Esophagus (tissue), 2 donors: Measurements from ENCODE around the gene FAM163B. TPM values are rescaled to one million over a fixed set of nuclear protein-coding genes. Genes with fewer than 3 reads are reported as not detected.
"Not testable (repeated sequence)": the region's sequence is repeated elsewhere in the genome, so short reads cannot be mapped to it uniquely, and the experiment has no call there.

Source experiments
- H3K27ac ChIP-seq, 2 donors: one replicate each; pipeline ENCODE4 v1.5.1; 2013; ENCODE audit warnings: low read depth in 2 of 2, mild to moderate bottlenecking in 2 of 2, inconsistent platforms in 1 of 2, low read length in 1 of 2, moderate library complexity in 1 of 2
- H3K27me3 ChIP-seq, 2 donors: one replicate each; pipeline ENCODE4 v1.6.1; 2013; ENCODE audit warnings: low read length in 2 of 2, control low read depth in 1 of 2, mild to moderate bottlenecking in 1 of 2; ENCODE audit not compliant: insufficient read depth in 2 of 2, control insufficient read depth in 1 of 2
- H3K36me3 ChIP-seq, 2 donors: one replicate each; pipeline ENCODE4 v1.6.1; 2013; ENCODE audit warnings: low read length in 1 of 2; ENCODE audit not compliant: control insufficient read depth in 2 of 2, insufficient read depth in 2 of 2
- H3K4me1 ChIP-seq, 2 donors: one replicate each; pipeline ENCODE4 v1.6.1; 2013; ENCODE audit warnings: low read length in 1 of 2; ENCODE audit not compliant: control insufficient read depth in 2 of 2, insufficient read depth in 2 of 2
- H3K4me3 ChIP-seq, 2 donors: one replicate each; pipeline ENCODE4 v1.5.1; 2013; ENCODE audit warnings: low read length in 2 of 2, mild to moderate bottlenecking in 2 of 2, low read depth in 1 of 2, moderate library complexity in 1 of 2
- H3K9me3 ChIP-seq, 2 donors: one replicate each; pipeline ENCODE4 v1.6.1; 2013; ENCODE audit warnings: mild to moderate bottlenecking in 2 of 2, low read depth in 1 of 2, low read length in 1 of 2, moderate library complexity in 1 of 2; ENCODE audit not compliant: control insufficient read depth in 2 of 2, insufficient read depth in 1 of 2
- WGBS, 2 donors: extraction: QIAGEN DNeasy Blood & Tissue Kit; methylation state at CpG; one replicate each; pipeline ENCODE4 v1.1.7; 2013; 5-methylcytosine and 5-hydroxymethylcytosine counted together
- polyA plus RNA-seq, 2 donors: library from polyadenylated mRNA; stranded (reverse); fragments of 200-250 nt; gene quantifications; one replicate each; pipeline ENCODE4 v1.2.3, GENCODE V29; 2013
- donor health status: healthy with polysubstance abuse.
- donor health status: Bipolar disorder and iron deficiency.

Gene FAM163B
- polyA plus RNA-seq, 2 donors = not detected

DNA sequence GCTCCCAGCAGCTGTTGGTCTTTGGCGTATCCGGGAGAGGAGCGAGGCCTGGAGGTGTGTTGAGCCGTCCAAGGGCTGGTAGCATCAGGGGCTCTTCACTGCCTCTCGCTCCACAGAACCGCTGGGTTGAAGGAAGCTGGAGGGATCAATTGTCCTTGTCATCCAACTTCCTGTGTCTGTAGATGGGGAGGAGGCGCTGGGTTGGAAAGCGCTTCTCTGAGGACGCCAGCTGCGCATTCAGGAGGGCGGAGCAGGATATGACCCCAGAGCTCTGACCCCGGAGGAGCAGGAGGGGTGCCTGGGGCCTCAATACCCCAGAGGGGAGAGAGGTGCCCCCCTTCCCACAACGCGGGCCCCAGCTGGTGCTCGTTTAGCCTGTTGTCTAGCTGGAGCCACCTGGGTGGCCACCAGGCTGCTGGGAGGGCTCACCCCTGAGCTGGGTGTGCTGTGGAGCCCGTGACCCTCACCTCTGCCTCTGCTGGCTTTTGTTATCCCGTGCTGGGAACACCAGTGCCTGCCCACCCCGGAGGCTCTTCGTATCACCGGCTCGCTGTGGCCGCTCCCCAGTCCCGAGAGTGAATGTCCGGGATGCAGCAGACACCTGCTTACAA lies 25.0 kb upstream of the FAM163B start:
- no peak overlapping the region for H3K27ac ChIP-seq
- H3K36me3 ChIP-seq = no peaks in the 10 kb centered on the region
- 36 to 37% methylated on average over 24 of the region's 24 CpGs for WGBS, 2 donors
- H3K9me3 ChIP-seq = no peaks in the 10 kb centered on the region
- H3K4me1 ChIP-seq = peaks cover 0 to 1% of the 10 kb centered on the region in 2 donors
- no peak overlapping the region for H3K4me3 ChIP-seq
- no peaks in the 10 kb centered on the region for H3K27me3 ChIP-seq

- Histone ChIP-seq H3K9me3 (no peaks in the 10 kb centered on the region), H3K27me3 (no peaks in the 10 kb centered on the region)
- WGBS, 2 donors = 41 to 43% methylated on average over 8 of the region's 8 CpGs
Observed at GRCh38 chr9:133633681-133634080, 24.5 kb upstream of the FAM163B start.

GRCh38 chr9:133632806-133633680 lies 23.9 kb upstream of the FAM163B start:
- H3K36me3 ChIP-seq = no peaks in the 10 kb centered on the region
- no peak overlapping the region for H3K4me3 ChIP-seq
- H3K9me3 ChIP-seq = no peaks in the 10 kb centered on the region
- peaks cover 0 to 1% of the 10 kb centered on the region in 2 donors for H3K4me1 ChIP-seq
- no peak overlapping the region for H3K27ac ChIP-seq
- WGBS, 2 donors = 50 to 61% methylated on average over 26 to 27 of the region's 27 CpGs
- H3K27me3 ChIP-seq = no peaks in the 10 kb centered on the region

More at GRCh38 chr9:133633681-133634080, 24.5 kb upstream of the FAM163B start:
- Histone ChIP-seq H3K36me3 (no peaks in the 10 kb centered on the region), H3K4me1 (peaks cover 0 to 1% of the 10 kb centered on the region in 2 donors), H3K4me3 (no peak overlapping the region), H3K27ac (no peak overlapping the region)

GRCh38 chr9:133631111-133631510 lies 21.9 kb upstream of the FAM163B start:
- no peaks in the 10 kb centered on the region for H3K27me3 ChIP-seq
- H3K27ac ChIP-seq = no peak overlapping the region

GRCh38 chr9:133629221-133630110 lies 20.3 kb upstream of the FAM163B start:
- no peaks in the 10 kb centered on the region for H3K27me3 ChIP-seq
- 85 to 88% methylated on average over 21 to 23 of the region's 23 CpGs for WGBS, 2 donors

More at GRCh38 chr9:133631111-133631510, 21.9 kb upstream of the FAM163B start:
- WGBS, 2 donors = 81 to 89% methylated on average over 12 of the region's 12 CpGs
- no peaks in the 10 kb centered on the region for H3K36me3 ChIP-seq
- H3K4me1 ChIP-seq = peaks cover 0 to 1% of the 10 kb centered on the region in 2 donors
- H3K9me3 ChIP-seq = peaks cover 0 to 4% of the 10 kb centered on the region in 2 donors
- no peak overlapping the region for H3K4me3 ChIP-seq

GRCh38 chr9:133628766-133629165 lies 19.6 kb upstream of the FAM163B start:
- H3K4me3 ChIP-seq = no peak overlapping the region
- no peaks in the 10 kb centered on the region for H3K4me1 ChIP-seq
- H3K27me3 ChIP-seq = no peaks in the 10 kb centered on the region
- no peak overlapping the region for H3K27ac ChIP-seq
- H3K9me3 ChIP-seq = peaks cover 0 to 9% of the 10 kb centered on the region in 2 donors
- H3K36me3 ChIP-seq = no peaks in the 10 kb centered on the region
- WGBS, 2 donors = 64 to 69% methylated on average over 8 of the region's 8 CpGs

More at GRCh38 chr9:133629221-133630110, 20.3 kb upstream of the FAM163B start:
- Histone ChIP-seq H3K27ac (no peak overlapping the region), H3K4me3 (no peak overlapping the region), H3K9me3 (peaks cover 0 to 9% of the 10 kb centered on the region in 2 donors), H3K36me3 (no peaks in the 10 kb centered on the region), H3K4me1 (peaks cover 0 to 1% of the 10 kb centered on the region in 2 donors)

GRCh38 chr9:133627341-133627740 lies 18.2 kb upstream of the FAM163B start:
- Histone ChIP-seq H3K4me1 (no peaks in the 10 kb centered on the region), H3K27me3 (no peaks in the 10 kb centered on the region), H3K9me3 (peaks cover 0 to 9% of the 10 kb centered on the region in 2 donors), H3K4me3 (no peak overlapping the region), H3K36me3 (no peaks in the 10 kb centered on the region), H3K27ac (no peak overlapping the region)
- 69 to 70% methylated on average over 3 of the region's 3 CpGs for WGBS, 2 donors

DNA sequence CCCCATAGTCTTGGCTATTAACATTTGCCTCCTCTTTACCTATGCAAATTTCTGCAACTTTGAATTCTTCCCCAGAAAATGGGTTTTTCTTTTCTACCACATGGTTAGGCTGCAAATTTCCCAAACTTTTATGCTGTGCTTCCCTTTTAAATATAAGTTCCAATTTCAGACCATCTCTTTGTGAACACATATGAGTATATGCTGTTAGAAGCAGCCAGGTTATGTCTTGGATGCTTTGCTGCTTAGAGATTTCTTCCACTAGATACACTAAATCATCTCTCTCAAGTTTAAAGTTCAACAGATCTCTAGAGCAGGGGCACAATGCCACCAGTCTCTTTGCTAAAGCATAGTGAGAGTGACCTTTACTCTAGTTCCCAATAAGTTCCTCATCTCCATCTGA lies 16.8 kb upstream of the FAM163B start:
- H3K27ac ChIP-seq, H3K4me3 ChIP-seq, H3K9me3 ChIP-seq, H3K4me1 ChIP-seq, H3K36me3 ChIP-seq, H3K27me3 ChIP-seq: not testable (repeated sequence)

DNA sequence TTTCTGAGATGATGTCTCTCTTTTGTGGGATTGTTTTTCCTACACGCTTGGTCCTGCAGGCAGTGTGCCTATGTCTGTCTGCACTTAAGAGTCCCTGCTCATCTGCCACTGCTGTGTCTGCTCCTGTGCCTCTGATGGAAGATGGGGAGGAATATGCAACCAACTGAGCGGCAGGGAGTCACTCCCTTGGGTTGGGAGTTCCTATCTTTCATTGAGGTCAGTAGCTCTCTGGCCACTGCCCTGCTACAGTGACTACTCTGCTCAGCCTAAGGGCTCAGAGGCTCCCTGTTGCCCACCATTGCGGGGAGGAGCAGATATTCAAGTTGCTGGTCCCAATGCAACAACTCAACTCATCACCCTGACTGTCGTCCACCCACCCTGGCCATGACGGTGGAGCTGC lies 13.4 kb upstream of the FAM163B start:
- Histone ChIP-seq H3K36me3 (no peaks in the 10 kb centered on the region), H3K27me3 (peaks cover 0 to under 1% of the 10 kb centered on the region in 2 donors), H3K27ac (no peak overlapping the region), H3K4me1 (no peaks in the 10 kb centered on the region), H3K4me3 (no peak overlapping the region), H3K9me3 (peaks cover 0 to 9% of the 10 kb centered on the region in 2 donors)
- 49 to 68% methylated on average over 5 of the region's 5 CpGs for WGBS, 2 donors
